Measurements from ENCODE around the gene CCDC149. TPM values are rescaled to one million over a fixed set of nuclear protein-coding genes. Genes with fewer than 3 reads are reported as not detected.

The CCDC149 gene
- total and polyA plus RNA-seq, 12 donors, result 6.1 to 17.7 (median 9.3) TPM

- Histone ChIP-seq H3K4me1 (no peaks in the 10 kb centered on the region), H3K36me3 (peaks cover 0 to 20% (median 7%) of the 10 kb centered on the region in 9 donors), H3K27ac (no peak overlapping the region), H3K27me3 (no peaks in the 10 kb centered on the region), H3K9me3 (no peaks in the 10 kb centered on the region), H3K4me3 (no peak overlapping the region)
- DNase-seq (no peak), ATAC-seq (no peak)
- intact Hi-C loops (cut with DNase I), result no loop called here
- no peak for TF ChIP-seq CTCF (IDR thresholded peaks at IDR 0.05)
- 88 to 92% methylated on average over 8 of the region's 8 CpGs for WGBS, 2 donors
Observed at GRCh38 chr4:24888475-24889344, 24.1 kb downstream of the CCDC149 start.

- no peak for TF ChIP-seq CTCF (IDR thresholded peaks at IDR 0.05)
- DNase-seq (no peak), ATAC-seq (no peak)
- Histone ChIP-seq H3K4me3 (no peak overlapping the region), H3K27ac (no peak overlapping the region), H3K9me3 (no peaks in the 10 kb centered on the region), H3K27me3 (no peaks in the 10 kb centered on the region), H3K4me1 (no peaks in the 10 kb centered on the region), H3K36me3 (peaks cover 0 to 20% (median 7%) of the 10 kb centered on the region in 9 donors)
- intact Hi-C loops (cut with DNase I), result no loop called here
- WGBS, 2 donors, result 95 to 96% methylated on average over 3 of the region's 3 CpGs
Observed at GRCh38 chr4:24887881-24888430, 24.9 kb downstream of the CCDC149 start.

GRCh38 chr4:24886596-24886995 lies 26.2 kb downstream of the CCDC149 start:
- no peak overlapping the region for H3K4me3 ChIP-seq
- 92 to 94% methylated on average over 3 of the region's 3 CpGs for WGBS, 2 donors
- intact Hi-C loops (cut with DNase I), result no loop called here
- H3K4me1 ChIP-seq, result peaks cover 0 to 8% (median 0%) of the 10 kb centered on the region in 9 donors
- no peak overlapping the region for H3K27ac ChIP-seq
- ATAC-seq, result no peak
- no peak for DNase-seq
- TF ChIP-seq CTCF (IDR thresholded peaks at IDR 0.05), result no peak
- H3K36me3 ChIP-seq, result peaks cover 0 to 18% (median under 1%) of the 10 kb centered on the region in 9 donors
- no peaks in the 10 kb centered on the region for H3K27me3 ChIP-seq
- H3K9me3 ChIP-seq, result no peaks in the 10 kb centered on the region

GRCh38 chr4:24885342-24885741 lies 27.5 kb downstream of the CCDC149 start:
- TF ChIP-seq CTCF (IDR thresholded peaks at IDR 0.05), result no peak
- Histone ChIP-seq H3K4me3 (no peak overlapping the region), H3K4me1 (peaks cover 0 to 8% (median 0%) of the 10 kb centered on the region in 9 donors), H3K36me3 (peaks cover 0 to 6% (median 0%) of the 10 kb centered on the region in 9 donors), H3K27ac (no peak overlapping the region), H3K9me3 (no peaks in the 10 kb centered on the region), H3K27me3 (no peaks in the 10 kb centered on the region)
- intact Hi-C loops (cut with DNase I), result no loop called here
- DNase-seq, result no peak
- WGBS, 2 donors, result 78 to 85% methylated on average over 8 of the region's 8 CpGs
- peak in 5 of 8 donors; percentile 34 to 47 (median 37) for ATAC-seq

Data from heart right ventricle (tissue), 16 donors.